ENCODE results near the gene CREB3.
A peak's percentile ranks its signal among the peaks of the same experiment; 100 is the strongest.

CREB3 gene, protein sequence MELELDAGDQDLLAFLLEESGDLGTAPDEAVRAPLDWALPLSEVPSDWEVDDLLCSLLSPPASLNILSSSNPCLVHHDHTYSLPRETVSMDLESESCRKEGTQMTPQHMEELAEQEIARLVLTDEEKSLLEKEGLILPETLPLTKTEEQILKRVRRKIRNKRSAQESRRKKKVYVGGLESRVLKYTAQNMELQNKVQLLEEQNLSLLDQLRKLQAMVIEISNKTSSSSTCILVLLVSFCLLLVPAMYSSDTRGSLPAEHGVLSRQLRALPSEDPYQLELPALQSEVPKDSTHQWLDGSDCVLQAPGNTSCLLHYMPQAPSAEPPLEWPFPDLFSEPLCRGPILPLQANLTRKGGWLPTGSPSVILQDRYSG

DNA sequence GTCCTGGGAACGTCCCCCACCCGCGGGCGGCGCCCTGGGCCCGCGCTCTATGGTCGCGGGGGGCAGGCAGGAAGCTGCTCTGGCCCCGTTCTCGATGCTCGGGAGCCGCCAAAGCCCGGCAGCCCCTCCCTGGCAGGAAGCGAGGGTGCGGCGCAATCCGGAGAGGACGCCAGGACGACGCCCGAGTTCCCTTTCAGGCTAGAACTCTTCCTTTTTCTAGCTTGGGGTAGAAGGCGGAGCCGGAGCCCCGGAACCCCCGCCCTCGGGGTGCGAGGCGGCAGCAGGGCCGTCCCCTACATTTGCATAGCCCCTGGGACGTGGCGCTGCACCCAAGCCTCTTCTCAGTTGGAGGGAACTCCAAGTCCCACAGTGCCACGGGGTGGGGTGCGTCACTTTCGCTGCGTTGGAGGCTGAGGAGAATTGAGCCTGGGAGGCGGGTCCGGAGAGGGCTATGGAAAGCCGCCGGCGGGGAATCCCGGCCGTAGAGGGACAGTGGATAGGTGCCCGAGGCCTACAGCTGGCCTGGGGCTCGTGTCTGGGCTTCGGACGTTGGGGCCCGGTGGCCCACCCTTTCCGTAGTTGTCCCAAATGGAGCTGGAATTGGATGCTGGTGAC, at the start of gene CREB3, which contains the start of gene TLN1:
TSS of gene CREB3 (plus strand) at position 482 of the 615 bp plus-strand sequence. CDS start at position 589, 107 bp downstream.
TSS of gene TLN1 (minus strand) at position 11 of the 615 bp plus-strand sequence. CDS start 6,501 bp downstream, outside the sequence.
- peak; percentile 99 for DNase-seq

DNA sequence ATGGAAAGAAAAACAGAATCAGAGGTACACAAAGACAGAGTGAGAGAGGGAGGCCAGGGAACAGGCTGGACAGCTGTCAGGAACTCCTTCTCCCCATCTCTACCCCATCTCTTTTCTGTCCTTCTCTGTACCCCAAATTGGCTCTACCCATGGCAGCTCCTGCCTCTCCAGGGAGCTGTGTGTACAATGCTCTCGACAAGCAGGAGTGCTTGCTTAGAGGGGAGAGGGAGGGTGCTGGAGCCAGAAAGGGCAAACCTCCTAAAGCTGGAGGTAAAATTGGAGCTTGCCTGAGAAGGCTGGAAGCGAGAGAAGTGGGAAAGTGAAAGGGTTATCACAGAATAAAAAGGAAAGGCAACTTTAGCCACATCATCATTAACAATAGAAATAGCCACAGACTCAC, 49.1 kb upstream of the CREB3 start:
- DNase-seq: peak; percentile 62

DNA sequence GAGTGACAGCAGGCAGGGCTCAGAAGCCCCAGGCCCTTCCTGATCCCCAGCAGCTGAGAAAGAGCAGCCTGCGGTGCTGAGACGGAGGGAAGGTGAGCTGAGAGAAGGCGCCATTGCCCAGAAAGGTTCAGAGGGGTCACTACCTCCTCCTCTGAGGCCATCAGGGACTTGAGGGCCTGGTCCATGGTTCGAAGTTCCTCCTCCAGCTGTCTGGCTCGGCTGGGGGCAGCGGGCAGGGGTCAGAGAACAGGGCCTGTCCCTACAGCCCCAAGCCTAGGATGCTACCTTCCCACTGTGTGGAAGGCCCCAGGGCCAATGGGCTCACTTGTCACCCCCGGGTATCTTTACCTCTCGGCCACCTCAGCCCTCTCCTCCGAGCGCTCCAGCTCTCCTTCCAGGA, 47.5 kb upstream of the CREB3 start:
- no peak for DNase-seq

DNA sequence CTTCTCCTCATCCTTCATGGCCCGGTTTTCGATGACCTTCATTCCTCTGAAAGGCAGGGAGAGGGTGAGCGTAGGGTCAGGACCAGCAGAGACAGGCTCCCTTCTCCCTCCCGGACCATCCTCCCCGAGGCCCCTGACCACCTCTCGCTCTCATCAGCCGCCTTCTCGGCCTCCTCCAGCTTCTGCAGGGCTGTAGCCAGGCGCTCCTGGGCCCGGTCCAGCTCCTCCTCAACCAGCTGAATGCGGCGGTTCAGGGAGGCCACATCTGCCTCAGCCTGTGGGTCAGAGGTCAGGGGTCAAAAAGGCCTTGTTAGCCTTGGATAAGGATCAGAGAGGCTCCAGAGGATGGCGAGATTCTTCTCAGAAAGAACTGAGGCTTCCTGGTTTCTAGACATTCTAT, 47.0 kb upstream of the CREB3 start:
- no peak for DNase-seq

DNA sequence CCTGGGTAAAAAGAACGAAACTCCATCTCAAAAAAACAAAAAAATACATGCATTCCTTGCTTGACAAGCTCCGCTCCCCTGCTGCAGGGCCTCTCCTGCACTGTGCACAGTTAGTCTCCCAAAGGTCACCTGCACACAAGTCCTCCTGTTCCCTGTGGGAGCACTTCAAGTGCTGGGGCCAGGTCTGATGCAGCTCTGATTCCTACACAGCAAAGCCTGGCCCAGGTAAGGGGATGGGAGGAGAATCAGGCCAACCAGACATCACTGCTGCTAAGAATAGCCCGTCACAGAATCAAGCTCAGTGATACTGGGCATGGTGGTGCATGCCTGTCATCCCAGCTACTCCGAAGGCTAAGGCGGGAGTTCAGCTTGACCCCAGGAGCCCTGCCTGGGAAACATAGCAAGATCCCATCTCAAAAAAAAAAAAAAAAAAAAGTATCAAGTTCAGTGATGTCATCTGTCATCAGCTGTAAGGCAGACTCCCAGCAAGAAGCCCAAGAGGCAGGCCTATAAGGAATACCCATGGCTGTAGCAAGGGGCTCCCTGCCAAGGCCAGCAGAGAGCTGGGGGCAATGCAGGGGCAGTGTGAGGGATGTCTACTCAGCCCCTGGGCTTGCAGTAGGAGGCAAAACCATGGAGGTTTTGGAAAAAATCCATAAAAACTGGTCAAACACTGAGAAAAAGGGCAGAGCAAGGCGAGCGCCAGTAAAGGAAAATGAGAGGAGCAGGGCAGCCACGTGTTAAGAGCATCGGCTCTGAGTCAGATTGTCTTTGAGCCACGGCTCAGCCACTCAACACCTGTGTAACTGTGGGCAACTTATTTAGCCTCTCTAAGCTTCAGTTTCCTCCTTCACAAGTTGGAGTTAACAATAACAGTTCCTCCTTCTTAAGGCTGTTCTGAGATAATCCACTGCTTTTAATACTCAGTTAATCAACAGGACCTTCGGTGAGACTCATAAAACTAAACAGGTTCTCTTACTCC, 46.0 kb upstream of the CREB3 start:
- DNase-seq: no peak

DNA sequence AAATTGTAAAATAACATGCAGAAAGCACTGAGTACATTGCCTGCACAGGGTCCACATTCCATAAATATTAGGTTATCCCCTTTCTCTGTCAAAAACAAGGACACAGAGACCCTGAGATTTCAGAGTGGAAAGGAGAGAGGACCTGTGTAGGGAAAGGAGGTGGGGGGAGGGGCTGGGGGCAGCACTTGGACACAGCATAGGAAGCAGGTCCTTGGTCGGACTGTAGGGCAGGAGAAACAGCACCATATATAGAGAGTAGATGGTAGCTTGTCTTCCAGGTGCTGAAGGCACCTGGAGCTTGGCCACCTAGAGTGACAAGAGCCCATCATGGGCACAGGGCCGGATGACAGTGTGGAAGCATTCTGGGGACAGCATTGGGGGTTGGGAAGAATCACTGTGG, 45.2 kb upstream of the CREB3 start:
- no peak for DNase-seq

DNA sequence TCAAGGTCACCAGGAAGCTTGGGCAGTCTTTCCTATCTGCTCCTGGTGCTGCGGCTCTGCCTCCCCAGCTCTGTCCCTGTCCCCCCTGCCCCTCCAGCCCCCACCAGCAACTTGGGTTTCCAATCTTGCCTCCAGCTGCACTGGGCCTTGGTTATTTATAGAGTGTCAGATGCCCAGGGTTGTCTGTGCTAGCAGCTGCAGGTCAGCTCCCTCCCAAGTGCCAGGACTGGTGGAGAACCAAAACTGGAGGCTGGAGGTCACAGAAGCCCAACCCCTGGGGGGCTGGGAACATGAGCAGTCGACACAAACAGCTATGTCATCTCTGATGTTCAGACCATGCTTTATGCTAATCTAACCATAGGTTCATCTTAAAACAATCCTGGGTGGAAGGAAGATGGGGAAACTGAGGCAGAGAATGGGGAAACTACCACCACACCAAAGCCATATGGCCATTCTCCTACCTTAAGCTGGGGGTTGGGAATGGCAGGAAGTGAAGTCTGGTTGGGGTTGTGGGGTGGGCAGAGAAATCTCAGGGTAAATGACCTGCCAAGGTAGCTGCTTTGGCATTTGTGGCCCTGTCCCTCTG, 44.4 kb upstream of the CREB3 start:
- no peak for DNase-seq

DNA sequence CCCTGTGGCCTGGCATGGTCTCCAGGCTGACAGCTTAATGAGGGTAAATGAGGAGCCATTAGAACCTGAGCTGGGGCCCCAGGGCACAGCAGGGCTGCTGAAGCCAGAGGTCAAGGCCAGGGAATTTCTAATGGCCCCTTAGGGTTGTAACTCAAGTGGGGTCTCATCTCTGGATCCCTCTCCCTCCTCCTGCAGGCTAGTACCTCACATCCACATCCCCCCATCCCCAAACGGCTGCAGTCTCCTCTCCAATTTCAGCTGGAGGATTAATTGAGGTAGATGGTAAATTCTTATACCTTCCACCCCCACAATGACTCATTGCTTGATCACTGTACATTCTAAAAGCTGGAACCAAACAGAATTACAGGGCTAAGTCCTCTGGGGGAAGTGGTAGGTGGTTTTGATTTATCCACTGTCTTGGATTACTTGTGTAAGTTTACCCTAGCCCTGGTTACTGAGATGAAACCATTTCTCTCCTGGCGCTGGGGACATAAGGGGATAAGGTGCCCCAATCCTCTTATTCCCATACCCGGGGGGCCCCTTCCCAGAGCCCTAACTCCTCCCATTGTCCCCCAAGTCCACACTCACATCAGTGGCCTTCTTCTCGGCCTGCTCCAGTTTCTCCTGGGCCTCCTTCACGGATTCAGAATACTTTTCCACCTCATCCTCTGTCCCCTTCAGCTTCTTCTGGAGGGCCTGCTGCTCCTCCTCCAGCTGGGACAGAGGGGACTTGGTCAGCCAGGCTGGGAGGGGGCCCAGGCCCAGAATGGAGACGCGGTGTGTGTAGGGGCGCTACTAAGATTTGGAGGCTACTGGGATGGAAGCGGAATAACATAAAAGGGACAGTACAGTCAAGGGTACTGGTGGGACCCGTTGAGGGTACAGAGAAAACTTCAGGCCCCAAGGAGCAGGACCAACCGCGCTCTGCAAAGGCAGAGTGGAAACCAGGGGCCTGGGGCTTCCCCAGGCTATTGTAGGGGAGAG, 43.6 kb upstream of the CREB3 start:
- no peak for DNase-seq

DNA sequence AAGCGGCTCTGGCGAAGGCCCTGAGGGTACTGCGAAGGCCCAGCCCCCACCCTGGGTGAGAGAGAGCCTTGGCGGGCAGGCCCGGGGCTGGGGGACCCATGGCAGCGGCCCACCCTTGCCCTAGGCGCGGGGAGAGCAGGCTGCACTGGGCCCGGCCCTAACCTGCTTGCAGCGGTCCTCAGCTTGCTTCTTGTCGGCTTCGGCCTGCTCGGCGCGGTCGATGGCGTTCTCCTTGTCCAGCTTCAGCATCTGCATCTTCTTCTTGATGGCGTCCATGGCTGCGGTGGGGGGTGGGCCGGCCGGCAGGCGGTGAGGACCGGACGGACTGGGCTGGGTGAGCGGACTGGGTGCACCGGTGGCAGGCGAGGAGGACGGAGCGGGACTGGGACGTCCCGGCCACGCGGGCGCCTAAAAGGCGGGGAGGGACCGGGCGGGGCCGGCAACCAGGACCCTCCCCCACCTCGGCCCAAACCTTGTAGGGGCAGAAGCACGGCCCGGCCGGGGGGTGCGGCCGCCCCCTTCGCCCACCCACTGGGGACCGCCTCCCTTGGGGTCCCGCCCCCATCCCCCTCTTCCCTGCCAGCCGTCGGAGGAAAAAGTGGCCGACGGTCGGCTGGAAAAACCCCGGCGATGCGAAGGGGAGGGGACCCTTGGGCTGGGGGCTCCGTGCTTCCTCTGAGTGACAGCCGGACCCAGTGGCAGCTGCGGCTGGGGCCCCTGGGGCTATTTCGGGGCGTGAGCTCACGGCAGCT, 42.7 kb upstream of the CREB3 start, which contains the start of gene TPM2:
TSS of gene TPM2 (minus strand) at position 384 of the 752 bp plus-strand sequence. CDS start at position 276, 108 bp downstream.
- no peak for DNase-seq

DNA sequence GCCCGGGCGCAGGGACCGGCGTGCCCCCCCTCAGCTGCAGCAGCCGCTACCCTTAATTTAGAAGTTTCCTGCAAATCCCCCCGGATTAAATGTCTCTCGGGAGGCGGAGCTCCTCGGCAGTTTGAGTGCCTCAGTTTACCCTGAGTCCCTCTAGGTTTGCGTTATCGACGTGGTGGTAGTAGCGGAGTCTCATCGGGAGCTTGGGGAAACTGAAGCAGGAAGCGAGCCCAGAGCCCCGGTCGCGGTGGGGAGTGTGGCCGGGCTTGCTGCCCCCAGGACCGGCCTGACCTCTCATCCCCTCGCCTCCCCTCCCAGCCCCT, 42.2 kb upstream of the CREB3 start:
- no peak for DNase-seq

DNA sequence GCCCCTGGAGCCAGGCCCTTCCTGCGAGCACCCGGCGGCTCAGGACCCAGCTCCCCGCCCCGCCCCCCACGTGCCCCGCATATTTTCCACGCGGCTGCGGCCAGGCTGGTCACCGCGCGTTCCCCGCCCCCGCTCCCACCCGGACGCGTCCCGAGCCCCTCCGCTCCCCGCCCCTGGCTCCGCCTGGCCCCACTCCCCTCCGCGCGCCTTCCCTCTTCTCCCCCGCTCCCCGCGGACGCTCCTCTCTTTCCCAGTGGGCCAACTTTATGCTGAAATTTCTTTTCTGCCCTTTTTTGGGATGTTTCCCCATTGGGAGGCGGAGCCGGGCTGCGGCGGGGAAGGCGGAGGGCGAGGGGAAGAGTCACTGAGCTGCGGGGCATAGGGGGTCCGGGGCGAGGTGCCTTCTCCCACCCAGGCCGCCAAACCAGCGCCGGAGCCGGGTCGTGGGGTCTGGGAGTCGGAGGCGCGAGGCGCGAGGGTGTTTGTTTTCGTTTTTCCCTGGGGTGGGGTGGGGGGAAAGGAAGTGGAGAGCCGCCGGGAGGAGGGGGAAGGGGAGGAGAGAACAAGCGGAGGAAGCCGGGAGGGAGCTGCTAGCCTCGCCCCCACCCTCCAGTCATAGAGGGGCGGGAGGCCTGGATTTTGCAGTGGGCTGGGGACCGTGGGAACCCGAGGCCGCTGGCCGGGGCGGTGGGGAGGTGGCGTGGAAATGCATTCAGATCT, 41.7 kb upstream of the CREB3 start:
- DNase-seq: peak; percentile 23

DNA sequence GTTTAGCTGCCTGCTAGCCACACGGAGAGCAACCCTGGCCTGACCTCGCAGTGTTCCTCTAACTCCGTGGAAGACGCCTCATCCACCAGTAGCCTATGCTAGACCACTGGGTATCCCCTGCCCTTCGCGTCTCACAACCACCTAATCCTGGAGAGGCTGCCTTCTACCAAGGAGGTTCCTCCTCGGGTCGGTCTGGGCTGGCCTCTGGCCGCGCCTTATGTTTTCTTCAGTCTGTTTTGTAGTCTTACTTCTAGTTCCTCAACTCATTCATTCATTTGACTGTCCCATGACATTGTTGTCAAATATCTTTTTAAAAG, 41.2 kb upstream of the CREB3 start:
- no peak for DNase-seq

DNA sequence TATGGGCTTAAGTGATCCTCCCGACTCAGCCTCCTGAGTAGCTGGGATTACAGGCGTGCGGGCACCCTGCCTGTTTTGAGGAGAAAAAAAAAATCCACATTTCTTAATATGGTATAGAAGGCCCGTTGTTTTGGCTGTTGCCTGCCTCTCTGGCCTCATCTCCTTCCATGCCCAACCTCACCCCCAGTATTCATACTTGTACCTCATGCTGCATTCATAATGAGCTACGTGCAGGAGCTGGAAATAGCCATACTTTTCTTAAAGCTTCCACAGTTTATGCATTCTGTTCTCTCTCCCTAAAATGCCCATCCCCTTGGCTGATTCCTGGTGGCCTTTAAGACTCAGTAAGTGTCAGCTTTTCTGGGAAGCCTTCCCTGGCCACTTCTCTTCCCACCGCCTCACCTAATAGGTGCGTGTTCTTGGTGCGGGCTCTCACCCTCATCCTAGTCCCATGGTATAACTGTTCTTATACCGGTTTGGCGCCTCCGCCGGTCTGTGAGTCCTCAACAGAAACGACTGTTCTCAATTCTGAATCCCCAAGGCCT, 40.6 kb upstream of the CREB3 start:
- no peak for DNase-seq

DNA sequence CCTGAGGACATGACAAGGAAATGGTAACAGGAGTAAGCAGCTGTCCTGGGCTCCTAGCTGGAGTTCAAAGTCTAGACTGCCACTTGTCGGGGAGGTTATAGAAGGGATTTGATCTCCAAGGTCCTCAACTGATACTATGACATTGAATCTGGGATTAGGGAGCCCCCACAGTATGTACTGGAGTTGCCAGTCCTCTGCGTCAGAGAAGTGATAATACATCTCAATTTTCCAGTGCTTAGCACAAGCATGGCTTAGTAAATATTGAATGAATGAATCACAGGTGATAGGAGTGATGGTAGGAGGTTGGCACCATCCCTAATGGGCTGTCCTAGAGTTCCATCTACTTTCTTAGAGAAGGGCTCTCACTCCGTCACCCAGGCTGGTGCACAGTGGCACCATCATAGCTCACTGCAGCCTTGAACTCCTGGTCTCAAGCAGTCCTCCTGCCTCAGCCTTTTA, 36.5 kb upstream of the CREB3 start:
- no peak for DNase-seq

DNA sequence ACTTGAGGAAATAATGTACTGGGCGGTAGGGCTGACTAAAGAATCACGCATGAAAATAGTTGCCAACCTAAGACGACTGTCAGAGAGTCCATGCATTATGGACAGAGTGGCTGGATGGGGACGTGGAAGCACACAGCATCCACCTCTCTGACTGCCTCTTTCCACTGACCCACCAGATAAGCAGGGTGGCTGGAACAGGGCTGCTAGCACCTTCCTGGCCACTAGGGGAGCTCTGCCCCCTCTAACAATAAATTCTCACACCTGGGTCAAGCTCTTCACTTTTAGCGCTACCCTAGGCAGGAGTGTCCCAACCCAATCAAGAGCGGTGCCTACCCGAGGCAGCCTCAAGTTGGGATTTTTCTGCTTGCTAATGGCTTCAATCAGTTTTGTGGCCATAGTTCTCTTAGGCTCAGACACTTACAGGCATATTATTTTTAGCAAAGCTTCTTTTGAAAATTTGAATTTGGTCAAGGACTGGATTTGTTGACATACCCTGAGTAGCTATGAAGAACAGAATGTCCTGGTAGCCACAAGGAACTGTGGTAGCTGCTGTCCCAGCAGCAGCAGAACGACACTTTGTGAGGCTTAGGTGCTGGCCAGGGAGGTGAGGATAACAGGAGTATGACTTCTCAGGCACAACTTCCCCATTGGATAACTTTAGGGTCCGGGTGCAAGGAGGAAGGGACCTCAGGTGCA, 35.8 kb upstream of the CREB3 start:
- no peak for DNase-seq

DNA sequence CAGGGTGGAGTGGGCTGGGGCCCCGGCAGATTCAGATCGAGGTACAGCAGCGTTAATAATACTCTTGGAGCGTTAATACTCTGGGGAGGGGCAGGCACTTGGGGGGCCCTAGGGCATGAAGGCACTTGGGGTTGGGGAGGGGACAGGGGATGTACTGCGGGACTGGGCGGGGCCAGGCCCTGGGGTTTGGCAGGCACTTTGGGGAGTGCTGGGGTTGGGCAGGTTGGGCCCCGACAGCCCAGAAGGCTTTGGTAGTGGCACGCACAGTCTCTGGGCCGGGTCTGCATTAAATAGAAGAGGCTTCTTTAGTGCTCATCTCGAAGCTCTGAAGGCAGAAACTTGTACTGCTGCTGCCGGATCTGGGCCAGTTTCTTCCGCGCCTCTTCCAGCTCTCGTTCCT, 35.0 kb upstream of the CREB3 start:
- no peak for DNase-seq

DNA sequence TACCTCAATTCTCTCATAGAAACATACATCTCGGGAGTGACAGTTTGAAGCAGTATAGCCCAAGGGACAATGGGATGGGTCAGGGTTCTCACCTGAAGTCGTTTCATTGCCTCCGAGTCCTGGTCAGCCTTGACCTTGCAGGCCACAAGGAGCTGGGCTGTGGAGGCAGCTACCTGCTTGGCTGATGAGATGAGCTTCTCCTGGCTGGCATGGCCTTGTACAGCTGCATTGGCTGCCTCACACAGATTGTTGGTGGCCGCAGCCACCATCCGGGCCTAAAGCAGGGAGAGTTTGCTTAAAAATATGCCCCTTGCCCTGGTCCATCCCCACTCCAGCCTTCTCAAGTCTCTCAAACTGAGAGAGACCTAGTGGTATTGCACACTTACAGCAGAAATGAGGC, 34.2 kb upstream of the CREB3 start:
- DNase-seq: no peak

DNA sequence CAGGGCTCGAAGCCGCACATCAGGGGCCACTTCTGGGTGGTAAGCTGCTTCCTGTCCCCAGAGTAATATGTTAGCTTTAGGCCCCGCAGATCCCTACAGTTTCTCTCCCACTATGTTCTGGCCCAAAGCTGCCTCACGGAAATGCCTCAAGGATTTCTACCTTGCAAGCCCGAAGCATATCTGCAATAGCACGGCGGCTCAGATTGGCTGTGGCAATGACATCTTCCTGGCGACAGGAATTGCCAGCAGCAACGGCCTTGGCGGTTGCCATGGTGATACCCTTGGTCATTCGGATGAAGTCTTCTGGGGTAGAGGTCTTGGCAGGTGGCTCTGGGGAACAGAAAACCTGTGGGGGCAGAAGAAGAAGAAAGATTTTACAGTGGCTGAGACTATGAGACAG, 32.4 kb upstream of the CREB3 start:
- DNase-seq: no peak

DNA sequence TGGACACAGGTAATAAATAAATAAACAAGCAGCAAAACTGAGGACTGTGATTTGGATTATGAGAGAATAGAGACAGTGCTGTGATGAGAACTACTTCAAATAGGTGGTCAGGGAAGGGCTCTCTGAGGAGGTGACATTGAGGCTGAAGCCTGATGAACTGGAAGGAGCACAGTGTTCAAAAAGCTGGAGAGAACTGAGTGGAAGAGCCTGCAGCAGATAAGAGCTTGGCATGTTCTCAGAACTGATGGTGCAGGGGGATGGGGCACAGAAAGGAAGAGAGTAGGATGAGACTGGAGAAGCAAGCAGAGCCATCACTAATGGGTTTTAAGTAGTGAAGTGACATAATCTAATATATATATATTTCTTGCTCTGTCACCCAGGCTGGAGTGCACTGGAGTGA, 31.5 kb upstream of the CREB3 start:
- no peak for DNase-seq
